ENCODE results near the gene AMH.

Gene AMH

GRCh38 chr19:2253106-2254063, 4.3 kb downstream of the AMH start:
- DNase-seq (ENCODE audit: low read depth) = no peak
- H3K4me3 ChIP-seq (ENCODE audit: control insufficient read depth, low read depth, low read length) = no peak overlapping the region
- no peak for TF ChIP-seq CTCF (IDR thresholded peaks at IDR 0.05; ENCODE audit: control insufficient read depth, insufficient read depth, low read depth, low read length, missing control alignments)

GRCh38 chr19:2254064-2254872, 5.1 kb downstream of the AMH start:
- DNase-seq (ENCODE audit: low read depth) = no peak
- peak; percentile 47 for TF ChIP-seq CTCF (IDR thresholded peaks at IDR 0.05; ENCODE audit: control insufficient read depth, insufficient read depth, low read depth, low read length, missing control alignments)
- H3K4me3 ChIP-seq (ENCODE audit: control insufficient read depth, low read depth, low read length) = no peak overlapping the region

GRCh38 chr19:2255112-2255845, 6.2 kb downstream of the AMH start:
- DNase-seq (ENCODE audit: low read depth) = no peak
- H3K4me3 ChIP-seq (ENCODE audit: control insufficient read depth, low read depth, low read length) = no peak overlapping the region
- TF ChIP-seq CTCF (IDR thresholded peaks at IDR 0.05; ENCODE audit: control insufficient read depth, insufficient read depth, low read depth, low read length, missing control alignments) = no peak

GRCh38 chr19:2255982-2256685, 7.0 kb downstream of the AMH start, which contains the start of gene JSRP1:
Gene JSRP1 (minus strand): TSS chr19:2256417. CDS start chr19:2255314, 1,103 bp downstream.
- TF ChIP-seq CTCF (IDR thresholded peaks at IDR 0.05; ENCODE audit: control insufficient read depth, insufficient read depth, low read depth, low read length, missing control alignments) = no peak
- no peak within 1 kb of the TSS for H3K4me3 ChIP-seq (ENCODE audit: control insufficient read depth, low read depth, low read length)
- DNase-seq (ENCODE audit: low read depth) = no peak

- no peak overlapping the region for H3K4me3 ChIP-seq (ENCODE audit: control insufficient read depth, low read depth, low read length)
- no peak for DNase-seq (ENCODE audit: low read depth)
- TF ChIP-seq CTCF (IDR thresholded peaks at IDR 0.05; ENCODE audit: control insufficient read depth, insufficient read depth, low read depth, low read length, missing control alignments) = no peak
Measured at GRCh38 chr19:2259336-2259735, 10.2 kb downstream of the AMH start.
